H1 (cell line): ENCODE results near the gene NOL9. TPM values are rescaled to one million over a fixed set of nuclear protein-coding genes. Genes with fewer than 3 reads are reported as not detected.

Experiments used
- CTCF ChIA-PET: fragments of 300-600 bp; sonication (Branson Sonifier 250); formaldehyde crosslinking; loops from one replicate; lab custom pipeline; 2021; ENCODE audit not compliant: partially characterized antibody; lab: Charles Lee
- POLR2A ChIA-PET: fragments of 300-600 bp; sonication (Branson Sonifier 250); formaldehyde crosslinking; loops from one replicate; lab custom pipeline; 2021; ENCODE audit warnings: inconsistent platforms; ENCODE audit not compliant: partially characterized antibody; lab: Charles Lee
- DNase-seq, 2 experiments: peaks; one replicate each; pipeline versions ENCODE4 v3.0.0 to v3.0.0-alpha.2; 2010 to 2022; ENCODE audit warnings: low spot score in 2 of 2, low read depth in 1 of 2, mixed read lengths in 1 of 2
- FAIRE-seq: peaks from 2 replicates; lab custom pipeline; 2011; peaks lifted over from hg19 to GRCh38; lab: Jason Lieb, UNC
- H2AFZ ChIP-seq: 2 replicates; pipeline ENCODE4 v1.8.1; 2012; ENCODE audit warnings: low read length, inconsistent platforms
- H2AK5ac ChIP-seq: 2 replicates; pipeline ENCODE4 v1.6.1; 2013; ENCODE audit warnings: low read depth, low read length
- H2BK120ac ChIP-seq: replicated peaks from 2 replicates; pipeline ENCODE3; 2013; ENCODE audit warnings: low read depth, low read length, inconsistent platforms
- H2BK12ac ChIP-seq: 2 replicates; pipeline ENCODE4 v1.6.1; 2013; ENCODE audit warnings: low read depth, low read length
- H2BK15ac ChIP-seq: 2 replicates; pipeline ENCODE4 v1.6.1; 2013; ENCODE audit warnings: low read length
- H2BK20ac ChIP-seq: 2 replicates; pipeline ENCODE4 v1.6.1; 2013; ENCODE audit warnings: low read length
- H2BK5ac ChIP-seq: 2 replicates; pipeline ENCODE4 v1.6.1; 2013; ENCODE audit warnings: low read depth, low read length
- H3K14ac ChIP-seq: 2 replicates; pipeline ENCODE4 v1.6.1; 2013; ENCODE audit warnings: inconsistent platforms; ENCODE audit not compliant: insufficient read length
- H3K18ac ChIP-seq: 2 replicates; pipeline ENCODE4 v1.6.1; 2013; ENCODE audit warnings: low read length; ENCODE audit errors: extremely low read depth
- H3K23ac ChIP-seq: 2 replicates; pipeline ENCODE4 v1.6.1; 2013; ENCODE audit warnings: inconsistent platforms; ENCODE audit not compliant: insufficient read length
- H3K23me2 ChIP-seq: 2 replicates; pipeline ENCODE4 v1.6.1; 2013; ENCODE audit warnings: low read depth, low read length
- H3K27ac ChIP-seq: 2 replicates; pipeline ENCODE4 v1.6.1; 2011; ENCODE audit warnings: low read depth, low read length, inconsistent platforms
- H3K27me3 ChIP-seq, 4 experiments: replicated peaks in 1 of 4; 1 replicate in 1 of 4; 2 replicates in 3 of 4; pipeline versions ENCODE4 v1.6.1 to v1.8.1; 2011 to 2013; ENCODE audit warnings: low read length in 3 of 4, mild to moderate bottlenecking in 3 of 4, inconsistent platforms in 2 of 4, mixed read lengths in 2 of 4, moderate library complexity in 1 of 4; ENCODE audit not compliant: control insufficient read depth in 3 of 4, insufficient read depth in 3 of 4; ENCODE audit errors: extremely low read depth in 1 of 4
- H3K36me3 ChIP-seq, 4 experiments: 2 replicates each; pipeline versions ENCODE4 v1.6.1 to v1.8.1; 2011 to 2013; ENCODE audit warnings: mild to moderate bottlenecking in 4 of 4, low read length in 3 of 4, moderate library complexity in 2 of 4, control low read depth in 1 of 4, inconsistent platforms in 1 of 4; ENCODE audit not compliant: insufficient read depth in 4 of 4, control insufficient read depth in 2 of 4
- H3K4ac ChIP-seq: replicated peaks from 2 replicates; pipeline ENCODE3; 2013; ENCODE audit warnings: low read length, low read depth, mixed read lengths, inconsistent platforms; ENCODE audit not compliant: insufficient read length
- H3K4me1 ChIP-seq, 4 experiments: replicated peaks in 1 of 4; 1 replicate in 1 of 4; 2 replicates in 3 of 4; pipeline versions ENCODE4 v1.6.1 to v1.8.1; 2011 to 2013; ENCODE audit warnings: low read length in 3 of 4, inconsistent platforms in 2 of 4, mixed read lengths in 1 of 4; ENCODE audit not compliant: insufficient read depth in 4 of 4, control insufficient read depth in 3 of 4
- H3K4me2 ChIP-seq, 2 experiments: 2 replicates each; pipeline versions ENCODE4 v1.6.1 to v1.8.1; 2011 to 2013; ENCODE audit warnings: low read depth in 2 of 2, low read length in 2 of 2, control low read depth in 1 of 2, inconsistent platforms in 1 of 2, mild to moderate bottlenecking in 1 of 2; ENCODE audit not compliant: insufficient read depth in 1 of 2
- H3K4me3 ChIP-seq, 4 experiments: fragments of 200-600, 300-600 bp in 1 of 4; sonication (generic), shearing (Covaris generic), sonication (Bioruptor Twin) in 1 of 4; 2 replicates each; pipeline versions ENCODE4 v1.5.1 to v1.8.1; 2011 to 2016; ENCODE audit warnings: low read length in 4 of 4, low read depth in 3 of 4, control low read depth in 2 of 4, inconsistent platforms in 2 of 4, mild to moderate bottlenecking in 2 of 4, mixed read lengths in 1 of 4, moderate library complexity in 1 of 4; ENCODE audit not compliant: insufficient read depth in 2 of 4; ENCODE audit errors: extremely low read depth in 1 of 4
- H3K56ac ChIP-seq: replicated peaks from 2 replicates; pipeline ENCODE3; 2013; ENCODE audit warnings: low read depth, mild to moderate bottlenecking, mixed read lengths, low read length, inconsistent platforms; ENCODE audit not compliant: insufficient read length
- H3K79me1 ChIP-seq: 2 replicates; pipeline ENCODE4 v1.6.1; 2013; ENCODE audit warnings: low read depth, low read length, control low read depth
- H3K79me2 ChIP-seq, 2 experiments: 2 replicates each; pipeline versions ENCODE4 v1.6.1 to v1.8.1; 2012 to 2013; ENCODE audit warnings: low read length in 2 of 2, mild to moderate bottlenecking in 2 of 2, inconsistent platforms in 1 of 2; ENCODE audit not compliant: insufficient read depth in 2 of 2, control insufficient read depth in 1 of 2
- H3K9ac ChIP-seq, 4 experiments: replicated peaks in 1 of 4; 1 replicate in 1 of 4; 2 replicates in 3 of 4; pipeline versions ENCODE4 v1.6.1 to v1.8.1; 2011 to 2013; ENCODE audit warnings: low read depth in 3 of 4, low read length in 3 of 4, control low read depth in 2 of 4, mild to moderate bottlenecking in 2 of 4, moderate library complexity in 2 of 4, inconsistent platforms in 1 of 4; ENCODE audit errors: extremely low read depth in 1 of 4
- H3K9me3 ChIP-seq, 2 experiments: 2 replicates each; pipeline versions ENCODE4 v1.6.1 to v1.8.1; 2012 to 2013; ENCODE audit warnings: mild to moderate bottlenecking in 2 of 2, moderate library complexity in 2 of 2, control low read depth in 1 of 2, inconsistent platforms in 1 of 2, low read depth in 1 of 2, low read length in 1 of 2, mixed read lengths in 1 of 2; ENCODE audit not compliant: insufficient read depth in 2 of 2
- H4K20me1 ChIP-seq, 2 experiments: replicated peaks in 1 of 2; 2 replicates each; pipeline versions ENCODE3 to v1.8.1; 2011 to 2013; ENCODE audit warnings: inconsistent platforms in 2 of 2, low read length in 2 of 2, mild to moderate bottlenecking in 1 of 2; ENCODE audit not compliant: insufficient read depth in 2 of 2, control insufficient read depth in 1 of 2
- H4K5ac ChIP-seq: 2 replicates; pipeline ENCODE4 v1.6.1; 2013; ENCODE audit warnings: low read length, low read depth, mixed read lengths, inconsistent platforms; ENCODE audit not compliant: insufficient read length
- H4K8ac ChIP-seq: 2 replicates; pipeline ENCODE4 v1.8.0; 2013; ENCODE audit warnings: mild to moderate bottlenecking, moderate library complexity, low read length, inconsistent platforms; ENCODE audit not compliant: insufficient read depth; ENCODE audit errors: extremely low read depth
- H4K91ac ChIP-seq: replicated peaks from 2 replicates; pipeline ENCODE3; 2013; ENCODE audit warnings: low read length, mixed read lengths, inconsistent platforms; ENCODE audit not compliant: insufficient read length
- CREB1 ChIP-seq: IDR thresholded peaks from 2 replicates; pipeline ENCODE4 v1.6.1; 2012; ENCODE audit warnings: inconsistent platforms
- EP300 ChIP-seq, 2 experiments: IDR thresholded peaks; 1 replicate in 1 of 2; 2 replicates in 1 of 2; pipeline ENCODE4 v1.6.1; 2011 to 2012; ENCODE audit warnings: low read depth in 2 of 2, low read length in 2 of 2, mild to moderate bottlenecking in 2 of 2, borderline replicate concordance in 1 of 2, inconsistent platforms in 1 of 2, moderate library complexity in 1 of 2
- KDM4A ChIP-seq: IDR thresholded peaks from one replicate; pipeline ENCODE4 v1.7.1; 2012; ENCODE audit warnings: low read depth, mild to moderate bottlenecking, moderate library complexity, low read length, inconsistent platforms; ENCODE audit not compliant: severe bottlenecking
- KDM5A ChIP-seq: fragments of 200-600 bp; IDR thresholded peaks from 2 replicates; pipeline ENCODE4 v1.7.1; 2012; ENCODE audit warnings: mild to moderate bottlenecking, low read length, inconsistent platforms, mixed read lengths
- WGBS, 2 experiments: shearing (Covaris generic) in 1 of 2; methylation state at CpG; one replicate each; pipeline versions ENCODE4 v1.1.6 to v1.1.7; 2013 to 2015; ENCODE audit warnings: low lambda C conversion rate in 2 of 2, mixed read lengths in 2 of 2, inconsistent platforms in 1 of 2, low coverage in 1 of 2, missing lambda C conversion rate in 1 of 2; ENCODE audit not compliant: insufficient replicate concordance in 2 of 2, insufficient coverage in 1 of 2, insufficient read length in 1 of 2; ENCODE audit errors: extremely low coverage in 1 of 2, missing lambda C conversion rate in 1 of 2; 5-methylcytosine and 5-hydroxymethylcytosine counted together
- polyA plus RNA-seq, 7 experiments: library from polyadenylated mRNA; depleted of rRNA in 3 of 7; stranded (reverse) in 5 of 7; unstranded in 2 of 7; fragments of >200 nt in 5 of 7; fragments of 200-250 nt in 2 of 7; gene quantifications; 1 replicate in 5 of 7; 2 replicates in 1 of 7; 4 replicates in 1 of 7; pipeline versions ENCODE4 v1.2.1 to v1.2.3, GENCODE V29; 2011 to 2013; ENCODE audit warnings: missing spikeins in 2 of 7, mixed read lengths in 2 of 7
- total RNA-seq: library from RNA; stranded (reverse); fragmentation: NEBNext Ultra II Directional; extraction: Animal tissue kit (Norgen Biotek cat#: 25700); gene quantifications from 2 replicates; pipeline ENCODE4 v1.2.1, GENCODE V29; 2021

The NOL9 gene
- total and polyA plus RNA-seq, 2 of the 8 experiments (the other 6 are each of a cell fraction or from before 2014, with no cell fraction given), result 17.1 to 38.1 TPM

DNA sequence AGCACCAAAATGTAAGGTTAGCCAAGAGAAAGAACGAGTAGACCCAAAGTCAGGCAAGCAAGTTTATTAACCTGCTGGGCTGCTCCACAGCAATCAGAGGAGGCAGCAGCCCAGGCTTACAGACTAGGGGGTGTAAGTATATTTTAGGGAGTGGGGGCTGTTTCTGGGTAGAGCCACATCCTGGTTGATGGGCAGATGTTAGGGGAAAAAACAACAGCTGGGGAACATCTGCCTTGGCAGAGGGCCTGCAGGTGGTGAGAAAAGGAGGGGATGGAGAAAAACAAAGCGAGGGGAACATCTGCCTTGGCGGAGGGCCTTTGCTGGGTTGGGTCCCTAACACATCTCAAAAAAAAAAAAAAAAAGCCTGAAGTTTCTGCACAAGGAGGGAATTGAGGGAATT lies 15.8 kb upstream of the NOL9 start:
- no peak overlapping the region for H2BK5ac ChIP-seq
- H3K18ac ChIP-seq, result no peak overlapping the region
- H3K27ac ChIP-seq, result no peak overlapping the region
- no peak overlapping the region for H4K91ac ChIP-seq
- H3K79me1 ChIP-seq, result no peaks in the 10 kb centered on the region
- H2AFZ ChIP-seq, result no peak overlapping the region
- H3K4me1 ChIP-seq, result peaks cover 0 to 4% (median 2%) of the 10 kb centered on the region in 4 experiments; a peak in 3 of 7 replicates
- H3K23me2 ChIP-seq, result no peaks in the 10 kb centered on the region; the same call in 1 of the 2 replicates
- no peak overlapping the region for H2BK20ac ChIP-seq
- H3K9ac ChIP-seq, result no peak overlapping the region
- FAIRE-seq (no peak), DNase-seq (no peak)
- ChIA-PET POLR2A (interaction anchor here (0.8 to 2.4 kb wide), 2 partner anchors 11 to 34 kb away, joined by 3 to 8 read pairs; no protein-coding TSS in a partner anchor), CTCF (interaction anchor here (1.4 to 2.3 kb wide), 3 partner anchors 9 to 76 kb away, joined by 4 to 10 read pairs (median 7); partner anchors contain the start of gene NOL9)
- no peak overlapping the region for H3K4me3 ChIP-seq
- no peak overlapping the region for H3K4ac ChIP-seq
- H2BK12ac ChIP-seq, result no peak overlapping the region
- no peak overlapping the region for H3K4me2 ChIP-seq
- H3K56ac ChIP-seq, result no peak overlapping the region
- H4K20me1 ChIP-seq, result peaks cover 0 to 1% of the 10 kb centered on the region in 2 experiments
- no peak overlapping the region for H4K5ac ChIP-seq
- H2BK120ac ChIP-seq, result no peak overlapping the region
- no peaks in the 10 kb centered on the region for H3K79me2 ChIP-seq
- no peaks in the 10 kb centered on the region for H3K9me3 ChIP-seq
- no peak overlapping the region for H2BK15ac ChIP-seq
- H3K36me3 ChIP-seq, result no peaks in the 10 kb centered on the region
- H3K14ac ChIP-seq, result no peak overlapping the region
- H3K27me3 ChIP-seq, result peaks cover 0 to 2% (median 0%) of the 10 kb centered on the region in 4 experiments; a peak in 1 of 7 replicates
- H3K23ac ChIP-seq, result no peak overlapping the region
- H2AK5ac ChIP-seq, result no peak overlapping the region
- no peak overlapping the region for H4K8ac ChIP-seq
- WGBS, 2 experiments, result 79% methylated on average over 3 of the region's 3 CpGs; no CpG with 5 or more reads in 1 of the 2 experiments
- no peak for TF ChIP-seq EP300 (IDR thresholded peaks at IDR 0.05; ENCODE audit: borderline replicate concordance in 1 of 2, low read depth in 2 of 2, low read length in 2 of 2)
- no peak for TF ChIP-seq CREB1
- no peak for TF ChIP-seq KDM5A
- TF ChIP-seq KDM4A, result no peak
